ENCODE data around the gene TMUB2.

TMUB2 gene

DNA sequence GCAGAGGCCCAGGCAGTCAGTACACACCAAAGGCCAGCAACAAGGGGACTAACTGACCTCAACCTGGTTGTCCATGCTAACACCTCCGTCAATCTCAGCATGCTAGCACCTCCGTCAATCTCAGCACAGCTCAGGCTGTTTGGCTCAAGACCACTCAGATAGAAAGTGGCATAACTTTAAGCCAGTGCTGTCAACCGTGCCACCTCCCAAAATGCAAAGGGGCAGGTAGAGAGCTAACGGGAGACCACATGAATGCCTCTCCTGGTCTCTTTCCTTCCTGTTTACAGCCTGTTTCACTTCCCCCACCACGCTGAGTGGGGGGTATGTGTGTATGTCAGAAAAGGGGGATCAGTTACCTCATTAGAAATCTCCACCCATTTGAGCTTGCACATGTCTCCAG is 29.4 kb downstream of the TMUB2 start:
- Histone ChIP-seq H3K27me3 (ENCODE audit: control insufficient read depth in 1 of 2, insufficient read depth in 1 of 2, low read length in 2 of 2) (no peaks in the 10 kb centered on the region), H3K4ac (ENCODE audit: low read depth in 1 of 2, low read length in 2 of 2) (no peak overlapping the region), H2BK120ac (ENCODE audit: low read depth, low read length) (no peak overlapping the region), H3K9me3 (ENCODE audit: control insufficient read depth, low read length) (peaks cover 8% of the 10 kb centered on the region), H4K91ac (ENCODE audit: low read length) (no peak overlapping the region), H3K23ac (ENCODE audit: low read length in 2 of 2) (no peak overlapping the region), H3K4me2 (ENCODE audit: low read length, poor library complexity, severe bottlenecking) (no peak overlapping the region), H2BK12ac (ENCODE audit: low read length in 2 of 2) (no peak overlapping the region), H3K4me1 (ENCODE audit: control insufficient read depth, insufficient read depth, low read depth, low read length) (peaks cover 19% of the 10 kb centered on the region), H2BK15ac (ENCODE audit: low read depth, poor library complexity, severe bottlenecking) (no peak overlapping the region), H2AFZ (ENCODE audit: low read depth, low read length) (no peak overlapping the region), H3K36me3 (ENCODE audit: control insufficient read depth in 1 of 2, insufficient read depth in 2 of 2, low read depth in 1 of 2, low read length in 2 of 2) (peaks cover 45 to 57% of the 10 kb centered on the region in 2 experiments), H3K79me1 (replicated peaks; ENCODE audit: low read length, poor library complexity, severe bottlenecking) (peaks cover 31% of the 10 kb centered on the region), H3K18ac (ENCODE audit: low read depth in 1 of 2, low read length in 2 of 2) (no peak overlapping the region), H4K8ac (ENCODE audit: low read length) (no peak overlapping the region), H3K9ac (ENCODE audit: low read length) (no peak overlapping the region), H3K4me3 (ENCODE audit: insufficient read depth in 1 of 2, low read depth in 1 of 2, low read length in 2 of 2) (no peak overlapping the region), H2AK5ac (ENCODE audit: low read length, severe bottlenecking) (no peak overlapping the region), H2BK5ac (ENCODE audit: low read depth, low read length, poor library complexity, severe bottlenecking) (no peak overlapping the region), H3K27ac (ENCODE audit: low read length, poor library complexity, severe bottlenecking) (no peak overlapping the region), H3K14ac (ENCODE audit: low read length in 2 of 2) (no peak overlapping the region)
- 95% methylated on average over 3 of the region's 5 CpGs for WGBS
- no peak for DNase-seq

- no peak overlapping the region for H3K4me2 ChIP-seq (ENCODE audit: low read length, poor library complexity, severe bottlenecking)
- 96% methylated on average over 5 of the region's 5 CpGs for WGBS
- H3K79me1 ChIP-seq (replicated peaks; ENCODE audit: low read length, poor library complexity, severe bottlenecking): peaks cover 28% of the 10 kb centered on the region
- no peak overlapping the region for H3K4me3 ChIP-seq (ENCODE audit: insufficient read depth in 1 of 2, low read depth in 1 of 2, low read length in 2 of 2)
- no peak overlapping the region for H2BK120ac ChIP-seq (ENCODE audit: low read depth, low read length)
- H3K27ac ChIP-seq (ENCODE audit: low read length, poor library complexity, severe bottlenecking): no peak overlapping the region
- no peak overlapping the region for H2BK5ac ChIP-seq (ENCODE audit: low read depth, low read length, poor library complexity, severe bottlenecking)
- H3K9me3 ChIP-seq (ENCODE audit: control insufficient read depth, low read length): peaks cover 8% of the 10 kb centered on the region
- H2BK15ac ChIP-seq (ENCODE audit: low read depth, poor library complexity, severe bottlenecking): no peak overlapping the region
- H3K4me1 ChIP-seq (ENCODE audit: control insufficient read depth, insufficient read depth, low read depth, low read length): peaks cover 16% of the 10 kb centered on the region
- H3K27me3 ChIP-seq (ENCODE audit: control insufficient read depth in 1 of 2, insufficient read depth in 1 of 2, low read length in 2 of 2): no peaks in the 10 kb centered on the region
- no peak overlapping the region for H4K8ac ChIP-seq (ENCODE audit: low read length)
- no peak overlapping the region for H3K18ac ChIP-seq (ENCODE audit: low read depth in 1 of 2, low read length in 2 of 2)
- no peak overlapping the region for H3K4ac ChIP-seq (ENCODE audit: low read depth in 1 of 2, low read length in 2 of 2)
- H3K36me3 ChIP-seq (ENCODE audit: control insufficient read depth in 1 of 2, insufficient read depth in 2 of 2, low read depth in 1 of 2, low read length in 2 of 2): peaks cover 40 to 52% of the 10 kb centered on the region in 2 experiments
- no peak overlapping the region for H2BK12ac ChIP-seq (ENCODE audit: low read length in 2 of 2)
- no peak overlapping the region for H2AFZ ChIP-seq (ENCODE audit: low read depth, low read length)
- H2AK5ac ChIP-seq (ENCODE audit: low read length, severe bottlenecking): no peak overlapping the region
- no peak overlapping the region for H3K23ac ChIP-seq (ENCODE audit: low read length in 2 of 2)
- H3K14ac ChIP-seq (ENCODE audit: low read length in 2 of 2): no peak overlapping the region
- H3K9ac ChIP-seq (ENCODE audit: low read length): peak overlapping the region; percentile 84
- no peak overlapping the region for H4K91ac ChIP-seq (ENCODE audit: low read length)
- no peak for DNase-seq
These were observed 29.9 kb downstream of the TMUB2 start for GRCh38 chr17:44216694-44217093.

GRCh38 chr17:44217738-44218343 is 31.1 kb downstream of the TMUB2 start:
- H3K9me3 ChIP-seq (ENCODE audit: control insufficient read depth, low read length): peaks cover 8% of the 10 kb centered on the region
- H2BK120ac ChIP-seq (ENCODE audit: low read depth, low read length): no peak overlapping the region
- no peak overlapping the region for H4K8ac ChIP-seq (ENCODE audit: low read length)
- peak overlapping the region in 1 of 2 experiments; percentile 62 for H3K4ac ChIP-seq (ENCODE audit: low read depth in 1 of 2, low read length in 2 of 2)
- H4K91ac ChIP-seq (ENCODE audit: low read length): no peak overlapping the region
- H3K4me1 ChIP-seq (ENCODE audit: control insufficient read depth, insufficient read depth, low read depth, low read length): peaks cover 21% of the 10 kb centered on the region
- H3K4me3 ChIP-seq (ENCODE audit: insufficient read depth in 1 of 2, low read depth in 1 of 2, low read length in 2 of 2): peak overlapping the region; percentile 51 to 80
- H3K18ac ChIP-seq (ENCODE audit: low read depth in 1 of 2, low read length in 2 of 2): peak overlapping the region; percentile 46 to 83
- H3K4me2 ChIP-seq (ENCODE audit: low read length, poor library complexity, severe bottlenecking): peak overlapping the region; percentile 91
- peak overlapping the region in 1 of 2 experiments; percentile 37 for H3K23ac ChIP-seq (ENCODE audit: low read length in 2 of 2)
- peak overlapping the region in 1 of 2 experiments; percentile 88 for H3K14ac ChIP-seq (ENCODE audit: low read length in 2 of 2)
- 12% methylated on average over 10 of the region's 10 CpGs for WGBS
- H3K27ac ChIP-seq (ENCODE audit: low read length, poor library complexity, severe bottlenecking): peak overlapping the region; percentile 56
- H2BK5ac ChIP-seq (ENCODE audit: low read depth, low read length, poor library complexity, severe bottlenecking): no peak overlapping the region
- peaks cover 38 to 40% of the 10 kb centered on the region in 2 experiments for H3K36me3 ChIP-seq (ENCODE audit: control insufficient read depth in 1 of 2, insufficient read depth in 2 of 2, low read depth in 1 of 2, low read length in 2 of 2)
- H2BK12ac ChIP-seq (ENCODE audit: low read length in 2 of 2): peak overlapping the region in 1 of 2 experiments; percentile 83
- peak overlapping the region; percentile 84 for H3K9ac ChIP-seq (ENCODE audit: low read length)
- H2BK15ac ChIP-seq (ENCODE audit: low read depth, poor library complexity, severe bottlenecking): no peak overlapping the region
- H2AFZ ChIP-seq (ENCODE audit: low read depth, low read length): no peak overlapping the region
- DNase-seq: peak; percentile 8
- H3K27me3 ChIP-seq (ENCODE audit: control insufficient read depth in 1 of 2, insufficient read depth in 1 of 2, low read length in 2 of 2): no peaks in the 10 kb centered on the region
- peaks cover 23% of the 10 kb centered on the region for H3K79me1 ChIP-seq (replicated peaks; ENCODE audit: low read length, poor library complexity, severe bottlenecking)
- H2AK5ac ChIP-seq (ENCODE audit: low read length, severe bottlenecking): no peak overlapping the region

DNA sequence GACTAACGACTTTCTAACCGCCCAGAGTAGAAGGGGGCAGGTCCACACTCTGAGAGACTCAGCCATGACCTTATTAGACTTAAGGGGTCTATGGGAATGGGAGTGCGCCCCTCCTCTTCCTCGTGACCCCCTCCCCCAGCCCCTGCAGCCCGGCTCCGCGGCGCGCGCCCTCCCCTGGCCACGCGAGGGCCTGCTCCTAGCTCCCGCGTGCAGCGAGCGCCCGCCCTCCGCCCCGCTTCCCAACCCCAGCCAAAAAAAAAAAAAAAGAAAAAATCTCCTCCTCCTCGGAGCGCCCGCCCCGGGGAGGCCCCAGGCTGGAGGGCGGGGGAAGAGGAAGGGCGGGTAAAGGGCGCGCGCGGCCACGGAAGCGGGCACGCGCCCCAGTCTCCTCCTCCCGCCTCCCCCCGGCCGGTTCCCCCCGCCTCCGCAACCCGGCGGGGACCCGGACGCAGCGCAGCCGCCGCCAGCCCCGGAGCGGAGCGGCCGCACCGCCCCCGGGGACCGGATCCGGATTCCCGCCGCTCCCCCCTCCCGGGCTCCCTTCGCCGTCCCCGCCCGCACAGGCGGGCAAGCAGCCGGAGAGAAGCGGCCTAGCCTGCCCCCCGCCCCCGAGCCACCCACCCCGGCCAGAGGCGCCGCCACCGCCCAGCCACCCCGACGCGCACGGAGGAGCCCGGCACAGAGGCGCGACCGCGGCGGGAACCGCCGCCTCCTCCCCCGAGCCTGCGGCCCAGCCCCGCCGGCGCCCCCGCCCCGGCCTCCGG is 31.8 kb downstream of the TMUB2 start:
- H3K9ac ChIP-seq (ENCODE audit: low read length): peak overlapping the region; percentile 90
- H3K4me2 ChIP-seq (ENCODE audit: low read length, poor library complexity, severe bottlenecking): peak overlapping the region; percentile 91
- no peak overlapping the region for H4K8ac ChIP-seq (ENCODE audit: low read length)
- peak overlapping the region in 1 of 2 experiments; percentile 62 for H3K4ac ChIP-seq (ENCODE audit: low read depth in 1 of 2, low read length in 2 of 2)
- H2AFZ ChIP-seq (ENCODE audit: low read depth, low read length): no peak overlapping the region
- peaks cover 22% of the 10 kb centered on the region for H3K4me1 ChIP-seq (ENCODE audit: control insufficient read depth, insufficient read depth, low read depth, low read length)
- H3K27ac ChIP-seq (ENCODE audit: low read length, poor library complexity, severe bottlenecking): peak overlapping the region; percentile 56
- H3K14ac ChIP-seq (ENCODE audit: low read length in 2 of 2): peak overlapping the region; percentile 88 to 99
- H3K4me3 ChIP-seq (ENCODE audit: insufficient read depth in 1 of 2, low read depth in 1 of 2, low read length in 2 of 2): peak overlapping the region; percentile 80 to 95
- H4K91ac ChIP-seq (ENCODE audit: low read length): no peak overlapping the region
- 3% methylated on average over 21 of the region's 89 CpGs for WGBS
- no peaks in the 10 kb centered on the region for H3K27me3 ChIP-seq (ENCODE audit: control insufficient read depth in 1 of 2, insufficient read depth in 1 of 2, low read length in 2 of 2)
- peak overlapping the region in 1 of 2 experiments; percentile 83 for H2BK12ac ChIP-seq (ENCODE audit: low read length in 2 of 2)
- H2BK120ac ChIP-seq (ENCODE audit: low read depth, low read length): peak overlapping the region; percentile 99
- peaks cover 33 to 34% of the 10 kb centered on the region in 2 experiments for H3K36me3 ChIP-seq (ENCODE audit: control insufficient read depth in 1 of 2, insufficient read depth in 2 of 2, low read depth in 1 of 2, low read length in 2 of 2)
- H2BK15ac ChIP-seq (ENCODE audit: low read depth, poor library complexity, severe bottlenecking): peak overlapping the region; percentile 98
- peak overlapping the region in 1 of 2 experiments; percentile 37 for H3K23ac ChIP-seq (ENCODE audit: low read length in 2 of 2)
- peak overlapping the region; percentile 46 to 83 for H3K18ac ChIP-seq (ENCODE audit: low read depth in 1 of 2, low read length in 2 of 2)
- H2BK5ac ChIP-seq (ENCODE audit: low read depth, low read length, poor library complexity, severe bottlenecking): peak overlapping the region; percentile 93
- peaks cover 21% of the 10 kb centered on the region for H3K79me1 ChIP-seq (replicated peaks; ENCODE audit: low read length, poor library complexity, severe bottlenecking)
- no peak overlapping the region for H2AK5ac ChIP-seq (ENCODE audit: low read length, severe bottlenecking)
- peaks cover 8% of the 10 kb centered on the region for H3K9me3 ChIP-seq (ENCODE audit: control insufficient read depth, low read length)
- peak; percentile 94 for DNase-seq

Measured in mesenchymal stem cell (in vitro differentiated cells and primary cell).